A673 (cell line): ENCODE measurements around the gene TMPRSS6.

Experiments
- EZH2 ChIP-seq: fragments of 200-600 bp; sonication (generic); IDR thresholded peaks from 2 replicates; pipeline ENCODE4 v1.6.1; 2017; ENCODE audit warnings: borderline replicate concordance, low read depth, mild to moderate bottlenecking, mixed read lengths, antibody characterized with exemption, low read length; ENCODE audit not compliant: poor library complexity, severe bottlenecking
- TF ChIP-seq, protein P1 (sequence below): fragments of 300-800, 200-600 bp; sonication (generic); conservative IDR thresholded peaks from 2 replicates; pipeline ENCODE4 v1.5.1; 2017; ENCODE audit warnings: low read depth, mild to moderate bottlenecking, antibody characterized with exemption, low read length, moderate library complexity, mixed read lengths

DNA sequence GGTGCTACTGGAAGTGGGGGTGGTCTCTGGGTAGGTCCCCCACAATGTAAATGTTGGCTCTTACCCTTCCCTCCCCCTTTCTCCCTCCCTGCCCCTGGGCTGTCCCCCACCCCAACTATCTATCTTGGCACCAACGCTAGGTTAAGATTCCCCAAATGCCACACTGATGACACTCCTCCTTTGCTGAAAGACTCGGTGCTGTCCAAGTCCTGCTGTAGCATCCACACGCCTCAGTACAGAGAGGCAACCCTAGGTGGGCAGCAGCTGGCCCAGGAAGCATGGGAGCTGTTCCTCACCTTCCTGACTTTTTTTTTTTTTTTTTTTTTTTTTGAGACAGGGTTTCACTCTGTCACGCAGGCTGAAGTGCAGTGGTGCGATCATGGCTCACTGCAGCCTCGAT lies 61.4 kb downstream of the TMPRSS6 start:
- TF ChIP-seq, protein P1, sequence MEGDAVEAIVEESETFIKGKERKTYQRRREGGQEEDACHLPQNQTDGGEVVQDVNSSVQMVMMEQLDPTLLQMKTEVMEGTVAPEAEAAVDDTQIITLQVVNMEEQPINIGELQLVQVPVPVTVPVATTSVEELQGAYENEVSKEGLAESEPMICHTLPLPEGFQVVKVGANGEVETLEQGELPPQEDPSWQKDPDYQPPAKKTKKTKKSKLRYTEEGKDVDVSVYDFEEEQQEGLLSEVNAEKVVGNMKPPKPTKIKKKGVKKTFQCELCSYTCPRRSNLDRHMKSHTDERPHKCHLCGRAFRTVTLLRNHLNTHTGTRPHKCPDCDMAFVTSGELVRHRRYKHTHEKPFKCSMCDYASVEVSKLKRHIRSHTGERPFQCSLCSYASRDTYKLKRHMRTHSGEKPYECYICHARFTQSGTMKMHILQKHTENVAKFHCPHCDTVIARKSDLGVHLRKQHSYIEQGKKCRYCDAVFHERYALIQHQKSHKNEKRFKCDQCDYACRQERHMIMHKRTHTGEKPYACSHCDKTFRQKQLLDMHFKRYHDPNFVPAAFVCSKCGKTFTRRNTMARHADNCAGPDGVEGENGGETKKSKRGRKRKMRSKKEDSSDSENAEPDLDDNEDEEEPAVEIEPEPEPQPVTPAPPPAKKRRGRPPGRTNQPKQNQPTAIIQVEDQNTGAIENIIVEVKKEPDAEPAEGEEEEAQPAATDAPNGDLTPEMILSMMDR = no peak
- no peak for TF ChIP-seq EZH2
